ENCODE data around the gene MBP. TPM values are rescaled to one million over a fixed set of nuclear protein-coding genes. Genes with fewer than 3 reads are reported as not detected.
A peak's percentile ranks its signal among the peaks of the same experiment; 100 is the strongest.

MBP gene
- total RNA-seq, 1 experiment from 2014 or later = 88.8 TPM

- intact Hi-C loops (cut with micrococcal nuclease; ENCODE audit: unreplicated experiment) = no loop called here
- TSS peak; percentile 2 for BruUV-seq (replicated peaks)
Observed at GRCh38 chr18:77121523-77121922, 11.1 kb downstream of the MBP start.

GRCh38 chr18:77119851-77120491, 12.6 kb downstream of the MBP start:
- intact Hi-C loops (cut with micrococcal nuclease; ENCODE audit: unreplicated experiment) = no loop called here
- peak overlapping the region; percentile 97 for H3K27ac ChIP-seq (ENCODE audit: low read length)
- DNase-seq (ENCODE audit: low read depth, low spot score) (no peak), ATAC-seq (no peak)
- H3K4me1 ChIP-seq (ENCODE audit: control insufficient read depth, insufficient read depth, low read length) = peaks cover 76% of the 10 kb centered on the region
- no peak for TF ChIP-seq SIN3A (IDR thresholded peaks at IDR 0.05; ENCODE audit: borderline replicate concordance, insufficient read depth, low read depth, low read length)
- TF ChIP-seq REST (IDR thresholded peaks at IDR 0.05; ENCODE audit: insufficient read depth in 1 of 2, low read depth in 2 of 2, low read length in 1 of 2) = no peak
- no peak for TF ChIP-seq POLR2AphosphoS5 (IDR thresholded peaks at IDR 0.05; ENCODE audit: low read depth, low read length)
- TF ChIP-seq CTCF (IDR thresholded peaks at IDR 0.05) = no peak
- TF ChIP-seq TCF7L2 (IDR thresholded peaks at IDR 0.05; ENCODE audit: low read depth, low read length) = no peak
- CTCF ChIA-PET = no interaction called here
- H3K4me3 ChIP-seq (ENCODE audit: low read depth in 2 of 2, low read length in 2 of 2) = no peak overlapping the region
- POLR2A ChIA-PET = no interaction called here
- H3K27me3 ChIP-seq (ENCODE audit: control insufficient read depth, insufficient read depth, low read length) = no peaks in the 10 kb centered on the region
- in situ Hi-C loops (cut with HindIII; ENCODE audit: low pct_unique_long_range_greater_than_20kb, low sequenced_read_pairs) = no loop called here
- H3K9me3 ChIP-seq (ENCODE audit: control insufficient read depth, insufficient read depth, low read depth, low read length) = no peaks in the 10 kb centered on the region
- no TSS peak for BruUV-seq (replicated peaks)
- no peaks in the 10 kb centered on the region for H3K36me3 ChIP-seq (ENCODE audit: control insufficient read depth, insufficient read depth, low read length)

More at GRCh38 chr18:77121523-77121922, 11.1 kb downstream of the MBP start:
- no peak for TF ChIP-seq CTCF (IDR thresholded peaks at IDR 0.05)
- no peak for TF ChIP-seq SIN3A (IDR thresholded peaks at IDR 0.05; ENCODE audit: borderline replicate concordance, insufficient read depth, low read depth, low read length)
- no peak for TF ChIP-seq REST (IDR thresholded peaks at IDR 0.05; ENCODE audit: insufficient read depth in 1 of 2, low read depth in 2 of 2, low read length in 1 of 2)
- no peak for TF ChIP-seq POLR2AphosphoS5 (IDR thresholded peaks at IDR 0.05; ENCODE audit: low read depth, low read length)
- no peak for TF ChIP-seq TCF7L2 (IDR thresholded peaks at IDR 0.05; ENCODE audit: low read depth, low read length)
- in situ Hi-C loops (cut with HindIII; ENCODE audit: low pct_unique_long_range_greater_than_20kb, low sequenced_read_pairs) = no loop called here
- ATAC-seq = no peak
- Histone ChIP-seq H3K36me3 (ENCODE audit: control insufficient read depth, insufficient read depth, low read length) (no peaks in the 10 kb centered on the region), H3K4me1 (ENCODE audit: control insufficient read depth, insufficient read depth, low read length) (peaks cover 78% of the 10 kb centered on the region), H3K4me3 (ENCODE audit: low read depth in 2 of 2, low read length in 2 of 2) (no peak overlapping the region), H3K9me3 (ENCODE audit: control insufficient read depth, insufficient read depth, low read depth, low read length) (no peaks in the 10 kb centered on the region), H3K27ac (ENCODE audit: low read length) (peak overlapping the region; percentile 97), H3K27me3 (ENCODE audit: control insufficient read depth, insufficient read depth, low read length) (no peaks in the 10 kb centered on the region)
- ChIA-PET CTCF (interaction anchor here (1.6 kb wide), 1 partner anchor 86 kb away, joined by 8 read pairs; no protein-coding TSS in a partner anchor), POLR2A (interaction anchor here (0.8 to 1.5 kb wide), 2 partner anchors 10 to 13 kb away, joined by 3 to 6 read pairs; no protein-coding TSS in a partner anchor)
- no peak for DNase-seq (ENCODE audit: low read depth, low spot score)
